Lower leg skin (tissue), 4 donors: ENCODE measurements around the gene NDC80. TPM values are rescaled to one million over a fixed set of nuclear protein-coding genes. Genes with fewer than 3 reads are reported as not detected.
"Not testable (repeated sequence)": the region's sequence is repeated elsewhere in the genome, so short reads cannot be mapped to it uniquely, and the experiment has no call there.

Experiments used
- DNase-seq, 2 donors: peaks; one replicate each; pipeline ENCODE4 v3.0.0-alpha.2; 2019; ENCODE audit warnings: low spot score in 2 of 2
- H3K4me3 ChIP-seq: fragments of 200-600 bp; sonication (generic); 2 replicates; pipeline ENCODE4 v1.5.1; 2017; ENCODE audit warnings: mild to moderate bottlenecking, low read depth; ENCODE audit not compliant: poor library complexity, severe bottlenecking
- CTCF ChIP-seq, 3 donors: fragments of 450-650 bp; IDR thresholded peaks; one replicate each; pipeline ENCODE4 v1.5.1; 2016; ENCODE audit warnings: antibody characterized with exemption in 3 of 3, mild to moderate bottlenecking in 3 of 3, moderate library complexity in 2 of 3
- POLR2A ChIP-seq, 2 donors: fragments of 450-650 bp; IDR thresholded peaks; one replicate each; pipeline ENCODE4 v1.6.1; 2016 to 2017; ENCODE audit warnings: antibody characterized with exemption in 2 of 2, mild to moderate bottlenecking in 1 of 2, moderate library complexity in 1 of 2
- WGBS, 2 donors: methylation state at CpG; one replicate each; pipeline ENCODE4 v1.1.5; 2018; 5-methylcytosine and 5-hydroxymethylcytosine counted together
- intact Hi-C: fragments of 100-400 bp; cut with DNase I; formaldehyde crosslinking; loops from one replicate; pipeline ENCODE4 v1.15.0; 2023; ENCODE audit warnings: low total_unique reads
- total RNA-seq, 4 donors: library from RNA; depleted of rRNA; stranded (reverse); fragments of >200 nt; gene quantifications; one replicate each; pipeline ENCODE4 v1.1.0, GENCODE V29; 2016

The NDC80 gene
- total RNA-seq, 4 donors from 2014 or later, result 0.29 to 2.4 (median 1.4) TPM

GRCh38 chr18:2655954-2656236 is 84.5 kb downstream of the NDC80 start:
- H3K4me3 ChIP-seq, result peak overlapping the region; percentile 79
- peak in 1 of 2 donors; percentile 90 for DNase-seq
- 0 to 1% methylated on average over 13 to 21 of the region's 37 CpGs for WGBS, 2 donors
- intact Hi-C loops, result no loop called here
- no peak for TF ChIP-seq POLR2A (IDR thresholded peaks at IDR 0.05)
- no peak for TF ChIP-seq CTCF (IDR thresholded peaks at IDR 0.05)

GRCh38 chr18:2656237-2656980 is 85.1 kb downstream of the NDC80 start:
- peak; percentile 31 to 91 for DNase-seq
- intact Hi-C loops, result no loop called here
- TF ChIP-seq POLR2A (IDR thresholded peaks at IDR 0.05) (no peak), CTCF (IDR thresholded peaks at IDR 0.05) (no peak)
- 0% methylated on average over 33 to 49 of the region's 49 CpGs for WGBS, 2 donors
- peak overlapping the region; percentile 79 for H3K4me3 ChIP-seq

- intact Hi-C loops, result no loop called here
- TF ChIP-seq CTCF (IDR thresholded peaks at IDR 0.05) (no peak), POLR2A (IDR thresholded peaks at IDR 0.05) (no peak)
- H3K4me3 ChIP-seq, result peak overlapping the region; percentile 79
- DNase-seq, result no peak
- WGBS, 2 donors, result 3% methylated on average over 12 of the region's 12 CpGs
Measured at GRCh38 chr18:2656981-2657512, 85.7 kb downstream of the NDC80 start.

GRCh38 chr18:2657788-2658458 is 86.6 kb downstream of the NDC80 start:
- WGBS, 2 donors, result 58 to 63% methylated on average over 12 of the region's 12 CpGs
- intact Hi-C loops, result no loop called here
- DNase-seq, result no peak
- H3K4me3 ChIP-seq, result no peak overlapping the region
- TF ChIP-seq POLR2A (IDR thresholded peaks at IDR 0.05) (no peak), CTCF (IDR thresholded peaks at IDR 0.05) (no peak)

- intact Hi-C loops, H3K4me3 ChIP-seq, DNase-seq: not testable (repeated sequence)
- WGBS, 2 donors, result 96 to 98% methylated on average over 3 of the region's 3 CpGs
Measured at GRCh38 chr18:2660849-2661248, 89.5 kb downstream of the NDC80 start.

GRCh38 chr18:2662288-2662687 is 90.9 kb downstream of the NDC80 start:
- intact Hi-C loops, H3K4me3 ChIP-seq, DNase-seq: not testable (repeated sequence)
- WGBS, 2 donors, result 85 to 93% methylated on average over 7 of the region's 7 CpGs
